ENCODE data around the gene P2RY6. TPM values are rescaled to one million over a fixed set of nuclear protein-coding genes. Genes with fewer than 3 reads are reported as not detected.
"Not testable (repeated sequence)": the region's sequence is repeated elsewhere in the genome, so short reads cannot be mapped to it uniquely, and the experiment has no call there.

Gene P2RY6
- total RNA-seq, 1 experiment from 2014 or later: 3.3 TPM

GRCh38 chr11:73259406-73260126 lies 12.6 kb upstream of the P2RY6 start:
- DNase-seq (ENCODE audit: low read depth): no peak

DNA sequence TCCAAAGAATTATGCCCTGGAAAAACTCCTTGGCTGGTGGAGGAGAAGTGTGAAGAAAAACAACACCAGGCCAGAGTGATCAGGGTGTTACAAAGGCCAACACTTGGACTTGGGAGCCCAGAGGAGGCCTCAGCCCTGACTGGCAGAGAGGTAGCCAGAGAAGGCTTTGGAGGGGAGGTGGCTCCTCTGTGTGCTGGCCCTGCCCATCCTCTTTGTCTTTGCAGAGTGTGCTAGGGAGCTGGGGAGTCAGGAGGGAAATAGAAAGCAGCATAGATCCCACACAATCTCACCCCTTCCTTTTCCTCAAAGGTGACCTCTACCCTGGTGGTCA lies 12.0 kb upstream of the P2RY6 start:
- DNase-seq (ENCODE audit: low read depth): no peak

DNA sequence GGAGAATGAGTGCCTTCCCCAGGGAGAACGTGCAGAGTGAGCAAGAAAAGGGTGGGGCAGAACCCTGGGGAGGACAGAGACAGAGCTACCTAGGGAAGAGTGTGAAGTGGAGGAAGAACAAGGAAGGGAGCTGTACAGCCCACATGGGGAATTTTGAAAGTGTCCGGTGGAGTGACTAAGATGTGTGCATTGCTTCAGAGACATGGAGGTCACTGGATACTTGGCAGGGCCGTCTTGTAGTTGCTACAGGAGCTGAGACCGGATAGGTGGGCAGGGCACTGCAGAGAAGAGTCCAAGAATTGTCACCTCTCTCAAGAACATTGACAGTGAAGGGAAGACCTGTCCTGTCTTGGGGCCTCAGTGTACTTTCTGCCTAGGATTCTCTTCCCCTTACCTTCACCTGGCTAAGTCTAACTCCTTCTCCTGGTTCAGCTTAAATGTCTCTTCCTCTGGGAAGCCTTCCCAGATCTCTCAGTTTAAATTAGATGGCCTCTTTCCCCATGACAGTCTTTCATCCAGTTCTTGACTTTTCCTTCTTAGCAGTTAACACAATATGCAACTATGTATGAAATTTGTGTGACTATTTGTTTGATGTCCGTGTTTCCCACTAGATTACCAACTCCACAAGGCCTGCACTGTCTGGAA lies 9.2 kb upstream of the P2RY6 start:
- DNase-seq (ENCODE audit: low read depth): peak; percentile 22

DNA sequence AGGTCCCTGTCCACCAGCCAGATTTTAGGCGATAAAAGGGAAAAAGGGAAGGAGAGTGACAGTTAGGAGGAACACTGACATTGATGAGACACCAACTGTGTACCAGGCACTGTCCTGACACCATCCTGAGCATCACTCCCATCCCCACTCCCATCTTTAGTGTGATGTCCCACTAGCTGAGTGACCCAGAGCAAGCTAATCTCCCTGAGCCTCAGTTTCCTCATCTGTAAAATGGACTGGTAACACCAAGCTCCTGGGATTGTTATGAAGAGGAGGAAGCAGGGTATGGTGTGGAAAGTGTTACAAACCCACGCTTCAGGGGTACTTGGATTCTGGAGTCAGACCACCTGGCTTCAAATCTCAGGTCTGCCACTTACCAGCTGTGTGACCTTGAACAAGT lies 8.5 kb upstream of the P2RY6 start:
- DNase-seq (ENCODE audit: low read depth): no peak

- no peak for DNase-seq (ENCODE audit: low read depth)
These were observed 6.8 kb upstream of the P2RY6 start for GRCh38 chr11:73265278-73265810.

GRCh38 chr11:73265853-73266645 lies 6.1 kb upstream of the P2RY6 start:
- DNase-seq (ENCODE audit: low read depth): no peak

DNA sequence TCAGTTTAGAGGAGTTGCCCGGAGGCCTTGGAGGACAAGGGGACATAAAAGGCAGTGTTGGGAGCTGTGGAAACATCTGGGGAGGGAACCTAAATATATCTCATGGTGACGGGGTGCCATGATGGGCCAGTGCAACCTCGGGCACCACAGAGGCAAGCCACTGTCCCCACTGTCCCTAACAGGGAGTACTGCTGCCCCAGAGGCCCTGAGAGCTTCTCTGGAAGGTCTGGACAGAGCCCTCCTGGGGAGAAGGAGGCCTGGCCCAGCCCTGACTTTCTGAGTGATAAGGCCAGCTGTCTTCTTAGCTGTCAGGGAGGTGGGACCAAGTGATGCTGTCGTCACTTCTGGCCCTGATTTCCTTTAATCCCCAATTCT lies 5.5 kb upstream of the P2RY6 start:
- DNase-seq (ENCODE audit: low read depth): no peak

- no peak for DNase-seq (ENCODE audit: low read depth)
These were observed 4.9 kb upstream of the P2RY6 start for GRCh38 chr11:73267122-73267846.

GRCh38 chr11:73267906-73268540 lies 4.1 kb upstream of the P2RY6 start:
- DNase-seq (ENCODE audit: low read depth): no peak

- no peak for DNase-seq (ENCODE audit: low read depth)
These were observed 3.4 kb upstream of the P2RY6 start for GRCh38 chr11:73268671-73269271.

GRCh38 chr11:73269459-73270015 lies 2.6 kb upstream of the P2RY6 start:
- no peak for DNase-seq (ENCODE audit: low read depth)

GRCh38 chr11:73270016-73270854 lies 1.9 kb upstream of the P2RY6 start:
- DNase-seq (ENCODE audit: low read depth): no peak

DNA sequence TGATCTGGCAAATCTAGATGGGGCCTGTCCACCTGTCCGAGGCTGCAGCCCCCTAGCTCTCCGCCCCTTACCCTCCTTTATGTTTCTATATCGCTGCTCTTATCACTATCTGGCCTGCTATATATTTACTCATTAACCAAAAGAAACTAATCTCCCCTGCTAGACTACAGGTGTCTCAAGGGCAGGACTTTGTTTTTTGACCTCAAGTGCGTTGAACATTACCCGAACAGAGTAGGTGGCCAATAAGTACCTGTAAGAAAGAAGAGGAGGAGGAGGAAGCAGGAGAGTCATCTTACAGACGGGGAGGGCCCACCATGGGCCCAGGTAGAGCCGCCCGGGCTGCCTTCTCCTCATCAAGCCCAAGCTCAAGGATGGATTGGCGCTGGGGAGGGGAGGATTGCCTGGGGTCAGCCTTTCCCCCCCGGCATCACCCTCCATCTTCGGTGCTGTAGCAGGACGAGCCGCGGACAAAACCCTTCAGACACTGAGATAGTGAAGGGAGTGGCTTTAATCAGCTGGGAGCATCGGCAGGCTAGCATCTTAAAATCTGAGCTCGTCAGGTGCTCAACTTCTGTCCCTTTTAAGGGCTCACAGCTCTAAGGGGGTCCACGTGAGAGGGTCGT lies 1.2 kb upstream of the P2RY6 start:
- DNase-seq (ENCODE audit: low read depth): no peak

DNA sequence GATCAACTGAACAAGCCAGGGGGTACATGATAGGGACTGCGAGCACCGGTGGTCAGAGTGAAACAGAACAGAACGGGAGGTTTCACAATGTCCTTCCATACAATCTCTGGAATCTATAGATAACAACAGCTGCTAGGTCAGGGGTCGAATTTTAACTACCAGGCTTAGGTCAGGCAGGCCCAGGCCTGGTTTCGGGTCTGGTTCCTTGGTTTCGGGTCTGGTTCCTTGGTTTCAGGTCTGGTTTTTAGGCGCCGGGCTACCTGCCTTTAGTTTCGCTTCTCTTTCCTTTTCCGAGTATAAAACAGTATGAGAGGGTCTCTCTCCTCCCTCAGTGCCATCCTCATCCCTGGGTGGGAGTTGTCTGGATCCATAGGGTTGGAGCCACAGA lies 666 bp upstream of the P2RY6 start:
- not testable (repeated sequence) for DNase-seq (ENCODE audit: low read depth)

GRCh38 chr11:73272680-73273038 lies 521 bp downstream of the P2RY6 start:
- DNase-seq (ENCODE audit: low read depth): no peak

GRCh38 chr11:73273222-73273895 lies 1.2 kb downstream of the P2RY6 start:
- no peak for DNase-seq (ENCODE audit: low read depth)

DNA sequence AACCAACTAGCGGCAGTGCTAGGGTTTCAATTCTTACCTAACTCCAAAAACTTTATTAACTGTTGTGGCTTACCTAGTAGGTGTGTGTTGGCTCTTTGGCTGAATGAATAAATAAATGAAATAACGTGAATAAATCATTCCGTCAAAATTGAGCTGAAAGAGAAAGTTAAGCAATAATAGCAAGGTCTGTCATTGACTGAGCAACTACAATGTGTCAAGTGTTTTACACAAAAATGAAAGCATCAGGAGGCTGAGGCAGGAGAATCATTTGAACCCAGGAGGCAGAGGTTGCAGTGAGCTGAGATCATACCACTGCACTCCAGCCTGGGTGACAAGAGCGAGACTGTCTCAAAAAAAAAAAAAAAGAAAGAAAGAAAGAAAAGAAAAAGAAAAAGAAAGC lies 2.1 kb downstream of the P2RY6 start:
- DNase-seq (ENCODE audit: low read depth): not testable (repeated sequence)

- no peak for DNase-seq (ENCODE audit: low read depth)
These were observed 2.7 kb downstream of the P2RY6 start for GRCh38 chr11:73274722-73275380.

Measured in M059J (cell line).